Measurements from ENCODE around the gene E2F6. TPM values are rescaled to one million over a fixed set of nuclear protein-coding genes. Genes with fewer than 3 reads are reported as not detected.
"Not testable (repeated sequence)": the region's sequence is repeated elsewhere in the genome, so short reads cannot be mapped to it uniquely, and the experiment has no call there.

E2F6 gene
- total RNA-seq, 1 experiment from 2014 or later, result 16.1 TPM

- DNase-seq (ENCODE audit: unreplicated experiment), result no peak
- Mint-ChIP-seq H3K27ac (ENCODE audit: low read depth, unreplicated experiment) (no peak overlapping the region), H3K27me3 (ENCODE audit: insufficient read depth, unreplicated experiment) (no peaks in the 10 kb centered on the region), H3K36me3 (ENCODE audit: insufficient read depth, unreplicated experiment) (no peaks in the 10 kb centered on the region), H3K4me1 (ENCODE audit: insufficient read depth, unreplicated experiment) (peaks cover 6% of the 10 kb centered on the region), H3K9me3 (ENCODE audit: unreplicated experiment) (no peaks in the 10 kb centered on the region), H3K4me3 (ENCODE audit: unreplicated experiment) (no peak overlapping the region)
- BruUV-seq (replicated peaks), result no TSS peak
- CTCF ChIA-PET, result no interaction called here
- TF ChIP-seq CTCF (IDR thresholded peaks at IDR 0.05; ENCODE audit: unreplicated experiment), result no peak
- intact Hi-C loops (cut with micrococcal nuclease), result no loop called here
- POLR2A ChIA-PET, result interaction anchor here (0.8 kb wide), 1 partner anchor 118 kb away, joined by 3 read pairs; no protein-coding TSS in a partner anchor
These were observed 60.2 kb downstream of the E2F6 start for GRCh38 chr2:11405599-11406266.

- POLR2A ChIA-PET; BruUV-seq (replicated peaks); H3K4me1 Mint-ChIP-seq (ENCODE audit: insufficient read depth, unreplicated experiment); H3K27ac Mint-ChIP-seq (ENCODE audit: low read depth, unreplicated experiment); intact Hi-C loops (cut with micrococcal nuclease); H3K9me3 Mint-ChIP-seq (ENCODE audit: unreplicated experiment); H3K36me3 Mint-ChIP-seq (ENCODE audit: insufficient read depth, unreplicated experiment); DNase-seq (ENCODE audit: unreplicated experiment); H3K27me3 Mint-ChIP-seq (ENCODE audit: insufficient read depth, unreplicated experiment); H3K4me3 Mint-ChIP-seq (ENCODE audit: unreplicated experiment): not testable (repeated sequence)
- CTCF ChIA-PET, result interaction anchor here (1.0 kb wide), 1 partner anchor 13 kb away, joined by 4 read pairs; no protein-coding TSS in a partner anchor
These were observed 60.9 kb downstream of the E2F6 start for GRCh38 chr2:11405074-11405406.

GRCh38 chr2:11404376-11405073 is 61.4 kb downstream of the E2F6 start:
- no peaks in the 10 kb centered on the region for H3K36me3 Mint-ChIP-seq (ENCODE audit: insufficient read depth, unreplicated experiment)
- intact Hi-C loops (cut with micrococcal nuclease), result no loop called here
- POLR2A ChIA-PET, result interaction anchor here (0.5 kb wide), 1 partner anchor 96 kb away, joined by 3 read pairs; no protein-coding TSS in a partner anchor
- H3K9me3 Mint-ChIP-seq (ENCODE audit: unreplicated experiment), result no peaks in the 10 kb centered on the region
- H3K27me3 Mint-ChIP-seq (ENCODE audit: insufficient read depth, unreplicated experiment), result no peaks in the 10 kb centered on the region
- BruUV-seq (replicated peaks), result no TSS peak
- no peak for DNase-seq (ENCODE audit: unreplicated experiment)
- no peak for TF ChIP-seq CTCF (IDR thresholded peaks at IDR 0.05; ENCODE audit: unreplicated experiment)
- CTCF ChIA-PET, result interaction anchor here (1.0 kb wide), 1 partner anchor 13 kb away, joined by 4 read pairs; no protein-coding TSS in a partner anchor
- no peak overlapping the region for H3K4me3 Mint-ChIP-seq (ENCODE audit: unreplicated experiment)
- peaks cover 6% of the 10 kb centered on the region for H3K4me1 Mint-ChIP-seq (ENCODE audit: insufficient read depth, unreplicated experiment)
- H3K27ac Mint-ChIP-seq (ENCODE audit: low read depth, unreplicated experiment), result no peak overlapping the region

- ChIA-PET POLR2A (interaction anchor here (0.6 kb wide), 1 partner anchor 222 kb away, joined by 3 read pairs; no protein-coding TSS in a partner anchor), CTCF (interaction anchor here (0.6 kb wide), 2 partner anchors 11 to 147 kb away, joined by 3 to 4 read pairs; no protein-coding TSS in a partner anchor)
- intact Hi-C loops (cut with micrococcal nuclease), result no loop called here
- no peaks in the 10 kb centered on the region for H3K9me3 Mint-ChIP-seq (ENCODE audit: unreplicated experiment)
- peaks cover 6% of the 10 kb centered on the region for H3K4me1 Mint-ChIP-seq (ENCODE audit: insufficient read depth, unreplicated experiment)
- H3K27me3 Mint-ChIP-seq (ENCODE audit: insufficient read depth, unreplicated experiment), result no peaks in the 10 kb centered on the region
- no peak for TF ChIP-seq CTCF (IDR thresholded peaks at IDR 0.05; ENCODE audit: unreplicated experiment)
- no peak overlapping the region for H3K27ac Mint-ChIP-seq (ENCODE audit: low read depth, unreplicated experiment)
- DNase-seq (ENCODE audit: unreplicated experiment), result no peak
- H3K4me3 Mint-ChIP-seq (ENCODE audit: unreplicated experiment), result no peak overlapping the region
- BruUV-seq (replicated peaks), result no TSS peak
- no peaks in the 10 kb centered on the region for H3K36me3 Mint-ChIP-seq (ENCODE audit: insufficient read depth, unreplicated experiment)
These were observed 63.5 kb downstream of the E2F6 start for GRCh38 chr2:11402436-11402835.
